ENCODE measurements around the gene NPR1.
"Not testable (repeated sequence)": the region's sequence is repeated elsewhere in the genome, so short reads cannot be mapped to it uniquely, and the experiment has no call there.

NPR1 gene

DNA sequence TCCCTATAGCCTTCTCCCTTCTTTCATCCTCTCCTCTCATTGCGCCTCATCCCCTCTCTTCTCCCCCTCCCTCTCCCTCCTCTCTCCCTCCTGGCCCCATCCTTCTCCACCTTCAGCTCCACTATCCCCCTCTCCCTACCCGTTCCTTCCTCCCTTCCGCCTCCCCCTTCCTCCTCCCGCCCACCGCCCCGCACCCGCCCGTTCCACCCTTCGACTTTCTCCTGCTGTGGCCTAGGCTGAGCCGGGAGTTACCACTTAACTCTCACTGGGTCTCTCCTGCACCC is 1.6 kb downstream of the NPR1 start:
- no peak for DNase-seq (ENCODE audit: low read depth in 3 of 3)

DNA sequence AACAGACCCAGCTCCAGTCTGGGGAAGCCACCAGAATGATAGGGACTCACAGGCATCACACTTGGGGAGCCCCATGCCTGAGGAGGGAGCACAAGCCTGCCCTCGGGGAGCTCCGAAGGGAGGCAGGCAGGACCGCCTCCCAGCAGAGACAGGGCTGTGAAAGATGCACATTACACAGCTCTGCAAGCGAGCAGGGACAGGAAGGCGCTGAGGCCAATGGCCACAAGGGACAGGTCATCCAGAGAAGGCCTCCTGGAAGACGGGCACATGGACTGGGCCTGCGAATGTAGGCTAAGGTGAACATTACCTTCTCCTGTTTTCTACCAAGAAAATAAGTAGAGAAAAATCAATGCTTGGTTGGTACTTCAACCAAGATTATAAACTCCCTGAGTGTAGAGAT is 4.2 kb downstream of the NPR1 start:
- no peak for DNase-seq (ENCODE audit: low read depth in 3 of 3)

DNA sequence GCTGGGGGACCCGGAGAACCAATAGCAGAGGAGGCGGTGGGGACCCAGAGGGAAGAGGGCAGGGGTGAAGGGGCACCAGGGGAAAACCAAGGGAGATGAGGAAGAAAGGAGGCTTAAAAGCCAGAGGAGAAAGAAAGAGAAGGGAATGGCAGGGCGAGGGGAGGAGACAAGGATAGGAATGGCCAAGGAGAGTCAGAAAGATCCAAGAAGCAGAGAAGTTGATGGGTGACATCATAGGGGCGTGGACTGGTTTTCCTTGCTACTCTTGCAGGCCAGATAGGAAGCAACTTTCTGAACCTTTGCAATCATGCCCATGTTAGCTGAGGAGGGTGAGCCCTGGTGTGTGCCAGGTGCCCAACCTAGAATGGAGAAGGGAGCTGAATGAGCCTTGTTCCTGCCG is 5.4 kb downstream of the NPR1 start:
- DNase-seq (ENCODE audit: low read depth in 3 of 3), result no peak

DNA sequence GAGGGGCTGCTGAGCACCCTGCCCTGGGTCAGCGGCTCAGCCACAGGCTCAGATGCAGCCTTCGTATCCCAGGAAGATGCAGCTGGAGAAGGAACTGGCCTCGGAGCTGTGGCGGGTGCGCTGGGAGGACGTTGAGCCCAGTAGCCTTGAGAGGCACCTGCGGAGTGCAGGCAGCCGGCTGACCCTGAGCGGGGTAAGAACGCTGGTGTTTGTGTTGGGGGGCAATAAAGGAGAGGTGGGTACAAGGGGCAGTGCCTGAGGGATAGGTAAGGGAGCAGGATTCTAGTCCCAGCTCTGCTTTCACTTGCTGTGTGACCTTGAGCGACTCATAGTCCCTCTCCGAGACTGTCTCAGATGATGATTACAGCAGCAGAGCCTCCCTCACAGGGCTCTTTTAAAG is 6.4 kb downstream of the NPR1 start:
- DNase-seq (ENCODE audit: low read depth in 3 of 3), result no peak

DNA sequence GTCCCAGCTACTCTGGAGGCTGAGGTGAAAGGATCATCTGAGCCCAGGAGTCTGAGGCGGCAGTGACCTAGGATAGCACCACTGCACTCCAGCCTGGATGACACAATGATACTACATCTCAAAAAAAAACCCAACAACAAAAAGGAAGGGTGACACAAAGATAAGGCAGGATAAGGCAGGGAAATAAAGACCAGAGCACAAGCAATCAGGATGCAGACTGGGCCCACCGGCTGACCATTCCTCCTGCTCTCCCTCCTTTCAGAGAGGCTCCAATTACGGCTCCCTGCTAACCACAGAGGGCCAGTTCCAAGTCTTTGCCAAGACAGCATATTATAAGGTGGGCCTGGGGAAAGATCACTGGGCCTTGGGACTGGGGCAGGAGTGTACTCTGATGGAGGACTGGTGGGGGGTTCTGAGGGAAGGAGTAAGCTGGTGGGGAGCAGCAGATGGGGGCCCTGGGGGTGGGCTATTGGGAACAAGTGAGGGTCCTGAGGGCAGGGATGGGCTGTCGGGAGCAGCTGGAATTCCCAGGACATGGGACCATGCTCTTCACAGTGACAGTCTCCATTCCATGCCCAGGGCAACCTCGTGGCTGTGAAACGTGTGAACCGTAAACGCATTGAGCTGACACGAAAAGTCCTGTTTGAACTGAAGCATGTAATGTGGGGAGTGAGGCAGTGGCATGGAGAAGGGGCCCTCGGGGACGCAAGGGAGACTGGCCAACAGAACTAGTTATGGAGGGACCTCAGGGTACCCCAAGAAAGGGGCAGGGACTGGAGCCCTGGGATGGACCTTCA is 7.3 kb downstream of the NPR1 start:
- no peak for DNase-seq (ENCODE audit: low read depth in 3 of 3)

DNA sequence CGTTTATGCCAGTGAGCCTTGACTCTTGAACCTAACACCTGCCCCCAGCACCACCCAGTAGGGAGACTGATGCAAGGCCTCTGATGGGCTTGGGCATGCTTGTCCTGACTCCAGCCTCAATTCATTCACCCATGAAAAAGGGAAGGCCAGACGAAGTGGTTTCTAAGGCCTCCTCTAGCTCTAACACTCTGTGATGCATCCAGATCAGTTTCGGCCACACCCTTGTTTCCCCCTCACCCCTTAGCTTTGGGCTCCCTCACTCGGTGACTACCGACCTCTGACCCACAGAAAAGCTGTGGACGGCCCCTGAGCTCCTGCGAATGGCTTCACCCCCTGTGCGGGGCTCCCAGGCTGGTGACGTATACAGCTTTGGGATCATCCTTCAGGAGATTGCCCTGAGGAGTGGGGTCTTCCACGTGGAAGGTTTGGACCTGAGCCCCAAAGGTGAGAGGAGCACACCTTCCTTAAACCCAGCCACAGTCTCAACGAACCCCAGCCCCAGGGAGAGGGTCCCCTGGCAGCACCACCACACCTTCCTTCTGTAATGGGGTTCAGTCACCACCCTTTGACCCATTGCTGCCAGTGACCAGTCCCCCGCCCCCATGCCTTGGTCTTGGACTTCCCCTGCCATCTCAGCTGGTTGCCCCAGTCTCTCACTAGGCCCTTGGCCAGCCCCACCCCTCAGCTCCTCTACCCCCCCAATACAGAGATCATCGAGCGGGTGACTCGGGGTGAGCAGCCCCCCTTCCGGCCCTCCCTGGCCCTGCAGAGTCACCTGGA is 9.0 kb downstream of the NPR1 start:
- DNase-seq (ENCODE audit: low read depth in 3 of 3), result no peak

DNA sequence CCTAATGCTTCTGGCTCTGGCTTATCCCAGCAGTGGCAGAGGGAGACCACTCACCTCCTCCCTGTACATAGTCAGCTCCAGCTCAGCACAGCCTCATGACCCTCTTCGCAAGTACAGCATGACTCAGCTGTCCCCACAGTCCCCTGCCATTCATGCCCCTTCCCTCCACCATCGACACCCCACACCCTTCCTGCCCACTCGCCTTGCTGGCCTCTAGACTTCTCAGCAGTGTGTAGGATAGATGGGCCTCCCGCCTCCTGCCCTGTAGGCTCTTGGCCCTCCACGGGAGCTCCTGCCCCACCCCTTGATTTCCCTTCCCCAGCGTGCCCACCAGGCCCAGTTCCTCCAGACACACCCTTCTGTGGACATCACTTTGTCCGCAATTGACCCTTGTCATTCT is 9.8 kb downstream of the NPR1 start:
- DNase-seq (ENCODE audit: low read depth in 3 of 3), result no peak

DNA sequence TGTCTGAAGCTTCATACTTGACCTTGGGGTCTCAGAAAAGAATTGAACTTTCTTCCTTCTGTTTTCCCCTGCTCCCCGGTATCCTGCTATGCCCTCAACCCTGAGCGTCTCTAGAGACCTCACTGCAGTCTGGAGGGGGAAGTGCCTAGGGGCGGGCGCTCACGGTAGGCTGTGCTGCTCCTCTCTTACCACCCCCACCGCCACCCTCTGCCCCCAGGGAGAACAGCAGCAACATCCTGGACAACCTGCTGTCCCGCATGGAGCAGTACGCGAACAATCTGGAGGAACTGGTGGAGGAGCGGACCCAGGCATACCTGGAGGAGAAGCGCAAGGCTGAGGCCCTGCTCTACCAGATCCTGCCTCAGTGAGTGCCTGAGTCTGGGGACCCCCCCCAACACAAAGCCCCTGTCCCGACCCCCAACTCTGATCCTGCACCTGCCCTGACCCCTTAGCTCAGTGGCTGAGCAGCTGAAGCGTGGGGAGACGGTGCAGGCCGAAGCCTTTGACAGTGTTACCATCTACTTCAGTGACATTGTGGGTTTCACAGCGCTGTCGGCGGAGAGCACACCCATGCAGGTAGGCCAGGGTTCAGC is 10.3 kb downstream of the NPR1 start:
- DNase-seq (ENCODE audit: low read depth in 3 of 3), result no peak

DNA sequence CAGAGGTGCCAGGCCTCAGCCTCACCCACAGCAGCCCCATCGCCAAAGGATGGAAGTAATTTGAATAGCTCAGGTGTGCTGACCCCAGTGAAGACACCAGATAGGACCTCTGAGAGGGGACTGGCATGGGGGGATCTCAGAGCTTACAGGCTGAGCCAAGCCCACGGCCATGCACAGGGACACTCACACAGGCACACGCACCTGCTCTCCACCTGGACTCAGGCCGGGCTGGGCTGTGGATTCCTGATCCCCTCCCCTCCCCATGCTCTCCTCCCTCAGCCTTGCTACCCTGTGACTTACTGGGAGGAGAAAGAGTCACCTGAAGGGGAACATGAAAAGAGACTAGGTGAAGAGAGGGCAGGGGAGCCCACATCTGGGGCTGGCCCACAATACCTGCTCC is 15.0 kb downstream of the NPR1 start:
- no peak for DNase-seq (ENCODE audit: low read depth in 3 of 3)

DNA sequence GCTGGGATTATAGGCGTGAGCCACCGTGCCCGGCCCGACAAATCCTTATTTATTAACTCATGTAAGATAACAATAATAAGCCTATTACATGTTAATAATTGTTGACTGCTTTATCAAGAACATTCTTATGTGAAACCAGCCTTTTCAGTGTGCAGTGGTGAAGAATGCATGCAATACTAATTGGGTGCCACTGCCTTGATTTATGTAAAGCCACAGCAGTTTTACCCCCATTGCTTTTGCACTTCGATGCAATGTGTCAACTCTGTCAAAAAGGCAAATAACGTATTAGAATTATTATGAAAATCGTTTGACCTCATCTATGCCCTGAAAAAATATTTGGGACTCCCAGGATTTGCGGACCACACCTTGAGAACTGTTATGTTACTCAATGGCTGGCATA is 18.3 kb downstream of the NPR1 start:
- DNase-seq (ENCODE audit: low read depth in 3 of 3), result no peak

DNA sequence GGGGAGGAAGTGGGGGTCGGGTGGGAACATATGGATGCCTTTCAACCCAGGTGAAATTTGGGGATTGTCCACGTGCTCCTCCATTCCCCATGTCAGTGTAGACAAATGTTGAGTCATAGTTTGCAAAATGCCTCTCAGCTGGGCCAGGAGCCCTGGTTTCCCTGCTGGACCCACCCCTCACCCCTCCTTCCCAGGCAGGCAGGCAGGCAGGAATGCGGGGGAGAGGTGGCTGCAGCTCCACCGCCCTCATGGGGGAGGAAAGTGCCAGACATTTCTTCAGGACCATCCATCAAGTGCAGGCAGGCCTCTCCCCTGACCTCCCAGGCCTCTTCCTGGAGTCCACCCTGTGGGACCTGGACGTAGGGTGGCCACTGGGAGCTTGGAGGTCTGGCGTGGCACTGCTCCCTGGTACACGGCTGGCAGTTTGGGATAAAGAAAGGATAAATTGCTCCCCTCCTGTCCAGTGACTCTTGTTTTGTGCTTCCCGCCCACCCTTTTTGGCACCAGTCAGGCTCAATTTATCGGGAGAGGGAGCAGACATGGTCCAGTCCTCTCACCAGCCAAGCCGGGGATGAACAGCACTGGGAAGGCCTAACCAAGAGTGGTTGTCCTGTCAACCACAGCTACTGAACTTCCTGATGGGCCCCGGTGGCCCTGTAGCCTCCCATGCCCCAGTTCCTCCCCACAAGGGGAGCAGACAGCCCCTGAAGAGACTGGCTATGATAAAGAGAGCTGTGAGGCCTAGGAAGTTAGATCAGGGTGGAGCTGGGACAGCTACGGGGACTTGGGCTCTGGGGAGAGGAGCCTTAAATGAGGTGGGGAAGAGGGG is 18.9 kb downstream of the NPR1 start:
- DNase-seq (ENCODE audit: low read depth in 3 of 3), result no peak

DNA sequence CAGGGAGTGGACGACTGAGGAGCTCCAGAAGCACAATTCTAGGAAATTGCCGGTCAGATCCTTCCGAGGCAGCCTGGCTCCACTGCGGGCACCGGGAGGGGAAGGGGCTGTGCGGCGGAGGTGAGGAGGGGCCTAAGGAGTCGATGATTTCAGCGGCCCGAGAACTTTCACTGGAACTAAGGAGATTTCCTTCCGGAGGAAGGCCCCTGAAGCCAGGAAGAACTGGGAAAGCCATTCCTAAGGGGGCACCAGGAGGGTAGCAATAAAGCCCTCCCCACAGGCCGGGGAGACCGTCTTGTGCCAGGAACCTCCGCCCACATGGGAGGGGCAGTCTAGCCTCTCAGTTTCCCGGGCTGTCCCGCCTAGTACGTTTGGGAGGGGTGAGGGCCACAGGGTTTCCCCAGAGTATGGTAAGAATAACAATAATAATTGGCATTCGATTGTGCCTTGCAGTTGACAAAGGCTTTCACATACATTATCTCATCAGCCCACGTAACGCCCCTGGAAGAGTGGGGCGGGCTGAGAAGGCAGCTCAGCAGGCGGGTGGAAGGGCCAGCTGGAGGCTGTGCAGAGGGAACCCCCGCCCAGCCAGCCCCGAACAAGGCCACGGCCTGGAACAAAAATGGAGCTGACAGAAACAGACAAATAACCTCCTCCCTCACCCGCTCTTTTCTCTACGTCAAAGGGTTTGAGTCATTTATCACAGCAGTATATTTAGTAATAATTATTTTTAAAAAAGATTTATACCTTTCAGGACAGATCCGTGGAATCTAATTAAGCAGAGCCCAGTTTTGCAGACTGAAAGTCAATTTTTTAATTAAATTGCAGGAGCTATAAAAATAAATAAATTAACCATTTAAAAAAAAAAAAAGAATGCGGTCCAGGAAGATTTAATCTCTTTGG is 19.8 kb downstream of the NPR1 start:
- DNase-seq (ENCODE audit: low read depth in 3 of 3), result no peak

DNA sequence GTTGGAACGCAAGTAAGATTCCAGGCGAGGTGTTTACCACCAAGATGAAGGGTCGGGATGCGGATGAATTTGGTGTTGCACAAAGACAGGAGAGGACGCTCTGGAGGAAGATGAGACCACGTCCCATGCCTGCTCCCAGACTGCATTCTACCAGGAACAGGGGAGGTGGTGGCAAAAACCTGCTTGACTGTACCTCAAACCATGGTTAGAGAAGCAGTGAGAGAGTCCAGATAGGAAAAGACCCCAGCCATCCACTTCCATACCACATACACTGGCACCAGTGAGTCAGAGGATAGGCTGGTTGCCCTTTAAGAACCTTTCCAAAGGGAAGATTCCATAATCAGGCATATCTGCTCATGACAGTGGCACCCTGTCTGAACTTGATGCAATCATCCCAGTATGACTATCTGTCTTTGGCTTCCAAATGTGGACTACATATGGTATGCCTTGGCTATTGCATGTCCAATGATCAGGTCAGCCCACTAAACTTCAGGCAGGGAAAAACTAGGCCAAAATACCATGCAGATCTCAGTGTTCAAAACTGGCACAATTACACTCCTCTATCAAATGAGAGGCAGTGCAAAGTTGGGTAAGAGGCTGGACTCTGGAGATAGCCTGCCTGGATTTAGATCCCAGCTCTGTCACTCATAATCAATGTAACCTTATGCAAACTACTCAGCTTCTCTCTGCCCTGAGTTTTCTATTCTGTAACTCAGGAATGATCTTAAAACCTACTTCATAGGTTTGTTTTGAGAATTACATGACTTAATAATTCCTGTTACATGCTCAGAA is 20.6 kb downstream of the NPR1 start:
- no peak for DNase-seq (ENCODE audit: low read depth in 3 of 3)

DNA sequence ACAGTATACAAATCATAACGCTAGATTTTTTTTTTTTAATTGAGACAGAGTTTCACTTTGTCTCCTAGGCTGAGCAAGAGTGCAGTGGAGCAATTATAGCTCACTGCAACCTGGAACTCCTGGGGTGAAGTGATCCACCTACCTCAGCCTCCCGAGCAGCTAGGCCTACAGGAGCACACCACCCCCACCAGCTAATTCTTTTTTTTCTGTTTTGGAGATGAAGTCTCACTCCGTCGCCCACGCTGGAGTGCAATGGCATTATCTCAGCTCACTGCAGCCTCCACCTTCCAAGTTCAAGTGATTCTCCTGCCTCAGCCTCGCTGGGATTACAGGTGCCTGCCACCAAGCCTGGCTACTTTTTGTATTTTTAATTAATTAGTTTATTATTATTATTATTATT is 21.3 kb downstream of the NPR1 start:
- DNase-seq (ENCODE audit: low read depth in 3 of 3), result no peak

DNA sequence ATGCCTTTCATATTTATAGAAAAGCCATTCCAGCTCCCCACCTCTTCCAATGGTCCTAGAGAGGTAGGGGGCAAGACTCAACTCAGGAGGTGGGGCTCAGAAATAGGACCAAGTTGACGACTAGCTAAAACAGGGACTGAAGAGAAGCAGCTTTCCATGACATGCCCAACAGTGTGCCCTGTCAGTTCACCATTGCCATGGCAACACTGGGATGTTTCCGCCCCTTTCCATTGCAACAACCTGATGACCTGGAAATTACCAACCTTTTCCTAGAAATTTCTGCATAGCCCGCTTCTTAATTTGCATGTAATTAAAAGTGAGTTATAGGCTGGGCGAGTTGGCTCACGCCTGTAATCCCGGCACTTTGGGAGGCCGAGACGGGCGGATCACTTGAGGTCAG is 27.0 kb downstream of the NPR1 start:
- no peak for DNase-seq (ENCODE audit: low read depth in 3 of 3)

DNA sequence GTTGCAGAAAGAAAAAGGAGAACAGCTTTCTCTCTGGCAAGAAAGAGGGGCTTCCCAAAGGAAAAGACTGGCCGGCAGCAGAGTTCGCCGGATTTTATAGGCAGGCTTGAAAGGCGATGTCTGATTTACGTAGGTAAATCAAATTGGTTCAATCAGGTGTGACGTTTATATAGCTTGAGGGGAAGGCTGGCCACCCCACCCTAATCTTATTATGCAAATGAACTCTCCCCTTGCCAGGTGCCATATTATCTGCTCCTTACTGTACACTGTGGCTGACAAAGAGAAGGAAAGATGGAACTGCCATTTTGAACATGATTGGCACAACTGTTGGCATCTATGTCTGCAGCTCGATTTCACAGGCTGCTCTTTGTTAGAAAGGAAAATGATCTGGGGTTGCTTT is 32.5 kb downstream of the NPR1 start:
- DNase-seq (ENCODE audit: low read depth in 3 of 3), result no peak

DNA sequence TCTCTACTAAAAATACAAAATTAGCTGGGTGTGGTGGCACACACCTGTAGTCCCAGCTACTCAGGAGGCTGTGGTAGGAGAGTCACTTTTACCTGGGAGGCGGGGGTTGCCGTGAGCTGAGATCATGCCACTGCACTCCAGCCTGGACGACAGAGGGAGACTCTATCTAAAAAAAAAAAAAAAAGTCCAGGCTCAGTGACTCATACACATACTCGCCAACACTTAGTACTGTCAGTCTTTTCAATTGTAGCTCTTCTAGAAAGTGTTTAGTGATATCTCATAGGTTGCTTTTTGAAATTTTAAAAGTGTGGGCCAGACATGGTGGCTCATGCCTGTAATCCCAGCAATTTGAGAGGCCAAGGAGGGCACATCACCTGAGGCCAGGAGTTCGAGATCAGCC is 37.7 kb downstream of the NPR1 start:
- not testable (repeated sequence) for DNase-seq (ENCODE audit: low read depth in 3 of 3)

DNA sequence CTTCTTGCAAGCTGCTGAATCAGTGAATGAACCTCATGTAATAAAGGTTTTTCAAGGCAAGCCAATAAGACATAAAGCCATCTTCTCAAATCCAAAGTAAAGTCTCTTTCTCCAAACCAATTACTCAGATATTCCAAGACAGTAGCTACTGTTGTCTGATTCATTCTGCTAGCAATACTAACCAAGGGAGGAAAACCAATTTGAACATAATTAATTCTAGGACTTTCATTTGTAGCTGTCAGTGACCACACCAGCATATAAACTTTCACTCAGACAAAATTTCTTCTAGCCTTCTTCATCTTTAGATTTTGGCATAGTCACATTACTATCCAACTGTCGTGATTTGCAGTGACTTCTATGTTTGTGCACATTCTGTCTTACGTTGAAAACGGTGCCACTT is 38.8 kb downstream of the NPR1 start:
- no peak for DNase-seq (ENCODE audit: low read depth in 3 of 3)

DNA sequence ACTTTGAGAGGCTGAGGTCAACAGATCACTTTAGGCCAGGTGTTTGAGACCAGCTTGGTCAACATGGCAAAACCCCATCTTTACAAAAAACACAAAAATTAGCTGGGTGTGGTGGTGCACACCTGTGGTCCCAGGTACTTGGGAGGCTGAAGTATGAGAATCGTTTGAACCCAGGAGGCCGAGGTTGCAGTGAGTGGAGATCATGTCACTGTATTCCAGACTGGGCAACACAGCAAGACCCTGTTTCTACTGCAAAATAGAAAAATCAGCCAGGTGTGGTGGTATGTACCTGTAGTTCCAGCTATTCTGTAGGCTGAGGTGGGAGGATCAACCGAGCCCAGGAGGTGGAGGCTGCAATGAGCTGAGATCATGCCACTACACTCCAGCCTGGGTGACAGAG is 45.2 kb downstream of the NPR1 start:
- no peak for DNase-seq (ENCODE audit: low read depth in 3 of 3)

DNA sequence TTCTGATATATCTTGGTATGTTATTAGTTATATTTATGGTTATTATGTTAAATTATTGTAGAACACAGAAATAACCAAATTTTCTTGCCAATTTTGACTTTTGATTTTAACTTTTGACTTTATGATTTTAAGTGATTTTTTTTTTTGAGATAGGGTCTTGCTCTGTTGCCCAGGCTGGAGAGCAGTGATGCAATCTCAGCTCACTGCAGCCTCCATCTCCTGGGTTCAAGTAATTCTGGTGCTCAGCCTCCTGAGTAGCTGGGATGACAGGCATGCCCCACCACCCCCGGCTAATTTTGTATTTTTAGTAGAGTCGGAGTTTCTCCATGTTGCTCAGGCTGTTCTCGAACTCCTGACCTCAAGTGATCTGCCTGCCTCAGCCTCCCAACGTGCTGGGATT is 46.1 kb downstream of the NPR1 start:
- not testable (repeated sequence) for DNase-seq (ENCODE audit: low read depth in 3 of 3)
